Kidney glomerular epithelial cell (primary cell): ENCODE data around the gene SP140L.
"Not testable (repeated sequence)": the region's sequence is repeated elsewhere in the genome, so short reads cannot be mapped to it uniquely, and the experiment has no call there.

Experiments
- DNase-seq: peaks from one replicate; lab custom pipeline; 2025; lab: John Stamatoyannopoulos, UW

Gene SP140L

DNA sequence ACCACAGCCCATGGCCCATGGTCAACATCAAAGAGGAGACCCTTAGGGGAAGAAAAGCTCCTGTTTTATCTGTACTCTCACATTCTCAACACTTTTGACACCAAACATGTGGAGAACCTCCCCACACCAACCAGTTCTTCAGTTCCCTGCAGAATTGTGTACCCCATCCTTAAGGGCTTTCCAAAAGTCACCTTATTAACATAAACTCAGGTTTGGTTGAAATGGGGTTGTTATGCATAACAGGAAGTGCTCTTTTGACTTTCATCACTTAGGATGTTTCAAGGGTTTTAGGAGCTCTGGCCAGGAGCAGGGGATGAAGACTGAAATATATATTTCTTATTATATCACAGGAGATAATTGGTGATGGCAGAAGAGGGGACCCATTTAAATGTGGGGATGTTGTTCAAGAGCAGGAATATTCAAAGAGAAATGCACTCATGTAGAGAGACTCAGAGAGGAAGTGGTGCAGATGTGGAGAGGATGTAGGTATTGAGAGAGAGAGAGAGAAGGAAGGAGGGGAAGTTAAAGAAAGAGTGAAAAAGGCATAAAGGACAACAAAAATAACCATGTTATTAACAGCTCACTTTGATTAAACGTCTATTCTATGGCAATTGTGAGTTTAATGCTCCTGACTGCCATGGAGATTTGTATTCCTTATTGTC lies 35.2 kb downstream of the SP140L start:
- DNase-seq: no peak

DNA sequence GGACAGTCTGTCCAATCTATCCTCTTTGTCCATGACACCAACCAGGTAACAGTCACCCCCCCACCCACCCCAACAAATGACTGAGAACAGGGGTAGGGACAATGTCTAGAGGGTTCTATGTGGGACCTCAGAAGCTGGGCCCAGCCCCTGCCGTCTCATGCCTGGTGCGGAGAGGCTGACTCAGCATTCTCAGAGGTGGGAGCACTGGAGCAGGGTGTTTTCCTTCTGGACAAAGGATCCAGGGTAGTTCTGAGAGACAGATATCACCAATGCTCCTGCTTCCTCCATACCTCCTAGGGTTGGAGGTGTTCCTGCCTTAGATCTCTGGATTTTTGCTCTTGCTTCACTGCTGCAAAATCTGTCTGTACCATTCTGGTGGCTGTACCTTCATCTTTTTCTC lies 55.1 kb downstream of the SP140L start:
- DNase-seq: no peak

DNA sequence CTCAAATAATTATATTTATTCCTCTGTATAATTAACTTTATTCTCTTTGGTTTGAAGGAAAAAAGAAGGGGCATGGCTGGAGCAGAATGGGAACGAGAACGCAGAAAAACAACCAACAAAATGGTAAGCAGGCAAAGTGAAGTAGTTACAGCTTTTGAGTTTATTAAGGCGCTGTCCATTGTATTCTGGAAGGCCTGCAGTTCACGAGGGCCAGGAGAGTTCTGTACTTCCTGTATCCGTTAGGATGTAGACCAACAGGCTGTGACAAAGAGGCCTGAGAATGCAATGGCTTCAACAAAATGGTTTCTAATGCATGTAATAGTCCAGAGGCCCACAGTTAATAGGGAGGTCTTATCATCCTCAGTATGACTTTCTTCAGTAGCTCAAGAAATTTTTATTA lies 56.5 kb downstream of the SP140L start:
- DNase-seq: no peak

DNA sequence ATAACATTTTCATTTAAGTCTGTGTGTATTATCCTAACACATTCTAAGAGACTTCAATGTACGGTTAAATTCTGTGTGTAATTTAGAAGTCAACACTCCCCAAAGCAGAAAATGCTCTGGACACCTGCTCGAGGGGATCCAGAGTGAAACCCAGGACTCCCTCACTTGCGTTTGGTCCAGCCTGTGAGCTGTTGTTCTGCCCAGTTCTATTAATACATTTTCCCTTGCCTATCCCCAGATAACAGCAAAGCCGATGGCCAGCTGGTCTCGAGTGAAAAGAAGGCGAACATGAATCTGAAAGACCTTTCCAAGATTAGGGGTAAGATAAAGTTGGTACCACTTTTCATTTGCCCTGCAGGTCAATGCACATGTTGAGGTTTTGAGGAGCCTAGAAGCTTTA lies 58.0 kb downstream of the SP140L start:
- DNase-seq: no peak

DNA sequence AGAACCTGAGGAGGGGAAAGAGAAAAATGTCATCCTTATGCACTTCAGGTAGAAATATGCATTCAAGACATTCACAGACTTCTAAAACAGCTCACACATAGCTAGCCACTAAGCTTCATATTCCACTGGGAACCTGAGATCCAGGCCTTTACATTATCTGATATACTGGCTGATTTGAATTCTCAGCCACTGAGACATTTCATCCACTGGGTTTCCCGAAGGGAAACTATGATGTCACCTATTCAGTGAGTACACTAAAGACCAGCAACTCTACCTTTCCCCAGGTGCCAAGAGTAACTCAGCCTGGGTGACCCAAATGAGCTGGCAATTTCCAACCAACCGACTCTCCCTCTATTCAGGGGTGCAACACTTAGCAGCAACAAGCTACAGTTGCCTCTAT lies 67.3 kb downstream of the SP140L start:
- no peak for DNase-seq

DNA sequence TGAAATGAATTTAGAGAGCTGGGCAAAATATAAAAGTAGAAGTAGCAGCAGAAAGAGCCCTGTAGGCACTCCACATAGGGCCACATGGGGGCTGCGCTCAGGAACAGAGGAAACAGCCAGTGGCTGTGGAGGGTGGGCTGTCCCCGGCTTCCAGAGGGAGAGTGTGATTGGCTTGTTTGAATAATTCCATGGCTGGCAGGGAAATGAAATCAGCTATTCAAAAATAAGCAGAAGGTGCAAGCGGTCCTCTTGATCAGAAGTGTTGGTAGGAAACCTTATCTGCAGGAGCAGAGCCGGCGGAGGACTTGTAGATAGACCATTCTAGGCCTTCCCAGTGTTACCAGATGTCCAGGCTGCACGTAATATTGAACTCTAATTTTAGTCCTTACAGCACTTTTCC lies 71.7 kb downstream of the SP140L start:
- DNase-seq: not testable (repeated sequence)

DNA sequence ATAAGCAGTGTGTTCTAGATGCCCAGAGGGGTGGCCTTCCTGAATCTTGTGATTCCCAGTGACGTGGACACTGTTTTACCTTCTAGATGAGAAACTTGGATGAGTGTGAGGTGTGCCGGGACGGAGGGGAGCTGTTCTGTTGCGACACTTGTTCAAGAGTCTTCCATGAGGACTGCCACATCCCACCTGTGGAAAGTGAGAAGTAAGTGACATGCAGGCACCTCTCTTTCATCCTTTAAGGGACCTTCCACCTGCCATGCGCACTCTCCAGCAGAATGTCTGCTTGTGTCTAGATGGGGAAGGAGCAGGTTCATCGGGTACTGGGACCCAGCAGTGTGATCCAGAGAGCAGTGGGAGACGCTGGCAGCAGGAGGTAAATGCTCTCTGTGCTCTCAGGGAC lies 73.0 kb downstream of the SP140L start:
- DNase-seq: no peak

DNA sequence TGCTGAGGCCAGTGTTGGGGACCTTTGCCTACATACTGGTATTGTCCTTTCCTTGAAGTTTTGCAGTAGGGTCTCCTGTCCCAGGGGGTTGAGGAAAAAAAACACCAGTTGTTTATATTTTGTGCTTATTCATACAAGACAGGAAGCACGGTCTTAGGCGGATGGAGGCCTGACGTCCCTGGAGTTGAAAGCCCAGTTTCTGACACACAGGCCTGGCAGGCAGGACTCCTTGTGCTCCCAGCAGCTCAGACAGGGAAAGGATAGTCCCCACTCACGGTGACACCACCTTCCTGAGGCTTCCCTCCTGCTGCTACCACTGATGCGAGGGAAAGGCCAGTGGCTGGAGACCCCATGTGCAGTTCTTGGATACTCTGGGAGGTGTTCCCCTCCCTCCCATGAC lies 73.5 kb downstream of the SP140L start:
- no peak for DNase-seq

DNA sequence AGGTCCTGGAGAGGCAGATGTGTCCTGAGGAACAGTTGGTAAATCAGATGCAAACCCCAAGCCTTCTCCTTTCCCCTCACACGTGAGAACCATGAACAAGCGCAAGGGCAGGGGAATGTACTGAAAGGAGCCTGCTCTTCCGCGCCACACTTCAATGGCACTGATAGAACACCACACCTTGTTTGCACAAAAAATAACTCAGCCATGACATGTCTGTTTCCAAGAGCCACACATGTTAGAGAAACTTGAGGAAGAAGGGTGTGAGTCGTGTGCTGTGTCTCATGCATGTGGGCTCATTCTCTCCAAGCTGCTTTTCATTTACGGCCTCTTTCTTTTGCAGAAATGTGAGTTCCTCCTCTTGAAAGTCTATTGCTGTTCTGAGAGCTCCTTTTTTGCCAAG lies 74.0 kb downstream of the SP140L start:
- not testable (repeated sequence) for DNase-seq

DNA sequence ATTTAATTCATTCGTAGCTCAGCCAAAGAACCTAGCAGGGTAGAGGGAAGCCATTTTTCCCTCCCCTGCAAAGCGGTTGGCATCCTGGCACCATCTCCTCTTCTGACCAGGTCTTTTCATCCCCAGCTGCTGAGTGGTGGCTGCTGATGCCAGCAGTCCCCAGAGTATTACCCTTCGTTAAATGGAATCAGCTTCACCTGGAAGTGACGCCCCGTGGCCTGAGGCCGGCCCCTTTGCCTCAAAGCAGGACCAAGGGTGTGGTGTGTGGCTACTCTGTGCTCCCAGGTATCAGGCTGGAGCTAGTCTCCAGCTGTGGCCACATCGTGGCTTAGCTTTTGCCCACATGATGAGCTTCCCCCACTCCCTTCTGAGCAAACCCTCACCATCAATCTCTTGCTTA lies 76.8 kb downstream of the SP140L start:
- no peak for DNase-seq

DNA sequence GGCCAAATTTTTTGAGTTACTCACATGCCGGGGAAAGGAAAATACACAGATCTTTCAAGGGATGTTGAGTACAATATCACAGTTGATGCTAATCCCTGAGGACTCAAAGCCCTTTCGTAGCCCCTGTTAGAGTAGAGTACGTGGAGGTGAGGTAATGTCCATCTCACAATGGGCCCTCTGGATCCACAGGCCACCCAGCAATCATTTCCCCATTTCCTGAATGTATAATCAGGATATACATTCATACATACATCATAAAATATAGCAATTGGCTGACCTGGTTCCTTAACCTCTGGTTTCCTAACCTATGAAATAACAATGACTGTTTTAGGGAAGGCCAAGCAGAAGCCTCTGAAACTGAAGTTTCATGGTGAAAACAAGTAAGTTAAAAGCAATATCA lies 78.8 kb downstream of the SP140L start:
- no peak for DNase-seq

DNA sequence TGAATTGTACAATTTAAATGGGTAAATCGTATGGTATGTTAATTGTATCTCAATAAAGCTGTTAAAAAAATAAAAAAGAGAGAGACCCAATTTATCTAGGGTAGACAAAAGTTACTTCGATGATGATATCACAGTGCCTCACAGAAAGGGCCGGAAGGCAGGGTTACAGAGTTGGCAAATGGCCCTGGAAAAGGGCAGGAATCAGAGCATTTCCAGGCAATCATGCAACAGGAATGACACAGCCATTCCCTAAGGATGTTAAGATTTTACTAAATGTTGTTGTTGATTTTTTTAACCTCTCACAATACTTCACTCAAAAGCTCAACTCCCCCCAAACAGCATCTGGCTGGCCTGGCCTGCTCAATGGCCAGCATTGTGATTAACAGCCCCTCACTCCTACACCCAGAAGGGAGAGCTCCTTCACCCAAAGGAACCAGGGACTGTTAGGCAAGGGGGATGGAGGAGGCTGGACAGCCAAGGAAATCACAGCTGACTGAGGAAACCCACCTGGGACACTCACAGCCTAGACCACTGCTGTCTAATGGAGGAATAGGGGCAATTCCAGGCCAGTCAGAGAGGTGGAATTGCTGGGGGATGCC lies 81.3 kb downstream of the SP140L start:
- DNase-seq: no peak

DNA sequence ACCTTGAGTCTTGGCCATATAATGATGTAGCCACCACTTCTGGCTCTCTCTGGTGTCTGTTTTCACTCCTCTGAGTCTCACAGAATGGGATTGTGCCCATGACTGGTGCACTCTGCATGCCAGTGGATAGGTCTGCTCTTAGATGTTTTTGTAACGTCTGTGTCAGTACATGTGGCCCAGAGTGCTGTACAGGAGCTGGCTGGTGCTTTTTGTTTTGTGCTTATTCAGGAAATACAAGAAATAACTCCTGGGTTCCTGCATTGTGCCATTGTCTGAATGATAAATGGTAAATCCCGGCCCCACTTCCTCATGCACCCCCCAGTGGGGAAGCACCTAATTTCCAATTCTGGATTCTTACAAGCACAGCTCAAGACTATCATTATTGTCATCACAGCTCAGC lies 82.3 kb downstream of the SP140L start:
- not testable (repeated sequence) for DNase-seq

DNA sequence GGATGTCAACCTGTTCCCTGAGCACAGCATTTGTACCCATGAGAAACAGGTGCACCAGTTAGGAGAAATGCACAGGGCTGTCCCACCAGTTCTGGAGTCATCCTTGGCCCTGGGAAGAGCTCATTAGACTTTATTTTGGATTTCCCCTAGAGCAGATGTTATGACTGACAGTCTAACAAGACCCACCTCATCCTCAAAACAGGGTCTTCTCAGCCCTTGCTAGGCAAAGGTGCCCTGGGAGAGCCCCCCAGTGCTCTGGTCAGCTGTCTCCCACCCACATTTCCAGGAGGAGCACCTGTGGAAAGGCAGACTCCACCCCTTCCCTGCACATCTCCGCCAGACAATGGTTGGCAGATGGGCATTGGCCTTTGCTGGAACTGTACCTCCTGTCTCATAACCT lies 83.3 kb downstream of the SP140L start:
- no peak for DNase-seq

DNA sequence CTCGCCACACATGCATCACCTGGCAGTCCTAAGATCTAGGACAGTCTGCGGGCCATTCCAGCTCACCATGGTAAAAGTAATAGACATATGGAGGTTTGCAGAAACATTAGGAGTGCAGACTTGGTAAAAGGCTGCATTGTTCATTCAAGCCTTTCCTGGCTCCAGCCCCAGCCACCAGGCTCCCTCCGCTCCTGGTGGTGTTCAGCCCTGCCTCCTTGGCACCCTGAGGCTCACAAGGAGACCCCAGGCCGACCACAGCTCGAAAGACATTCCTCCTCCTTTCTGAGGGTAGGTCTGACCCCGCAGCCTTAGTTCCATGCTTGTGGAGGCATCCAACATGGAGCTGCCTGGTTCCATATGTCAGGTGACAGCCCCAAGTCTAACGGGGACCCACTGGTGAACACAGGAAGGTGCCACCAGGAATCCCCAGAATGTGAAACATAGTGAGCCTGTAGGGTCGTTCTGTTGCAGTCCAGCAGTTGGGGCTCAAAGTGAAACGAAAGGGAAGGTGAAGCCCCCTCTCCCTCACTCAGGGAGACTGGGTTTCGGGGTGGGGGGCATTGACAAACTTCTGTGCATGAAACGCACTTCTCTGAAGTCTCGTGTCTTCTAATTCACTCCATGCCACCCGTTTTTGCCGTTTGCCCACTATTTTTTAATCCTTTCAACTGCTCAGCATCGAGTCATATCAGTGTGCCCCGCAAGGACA lies 84.0 kb downstream of the SP140L start:
- no peak for DNase-seq

DNA sequence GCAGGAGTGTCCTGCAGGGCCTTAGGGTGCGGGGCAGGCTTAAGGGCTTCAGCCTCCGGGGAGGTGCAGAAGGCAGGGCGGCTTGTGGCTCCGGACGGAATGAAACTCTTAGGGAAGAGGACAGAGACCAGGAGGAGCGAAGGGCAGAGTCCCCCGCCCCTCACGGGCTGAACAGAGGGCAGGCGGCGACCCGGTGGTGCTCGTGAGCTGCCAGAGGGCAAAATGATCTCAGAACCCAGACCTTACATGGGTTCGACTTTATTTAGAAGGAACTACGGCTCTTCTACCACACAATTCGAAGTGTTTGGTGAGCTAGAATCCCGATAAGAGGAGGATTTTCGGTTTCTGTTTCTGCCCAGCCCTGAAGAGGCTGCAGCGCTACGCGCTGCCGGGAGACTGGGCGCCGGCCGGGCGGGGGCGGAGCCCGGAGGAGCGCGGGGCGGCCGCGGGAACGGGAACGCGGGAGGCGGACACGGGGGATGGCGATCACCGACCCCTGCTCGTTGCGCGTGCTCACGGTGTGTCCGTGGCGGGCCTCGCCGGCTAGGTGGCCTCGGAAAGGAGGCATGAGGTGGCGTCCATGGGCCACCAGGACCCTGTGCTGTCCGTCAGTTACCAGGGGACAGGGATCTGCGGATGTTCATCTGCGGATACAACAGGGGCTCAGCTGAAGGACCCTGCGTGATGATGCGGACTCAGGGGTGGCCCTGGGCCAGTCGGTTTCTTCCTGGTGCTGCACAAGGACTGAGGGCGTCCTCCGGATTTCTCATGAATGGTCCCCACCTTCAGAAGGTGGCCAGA lies 84.8 kb downstream of the SP140L start:
- peak; percentile 45 for DNase-seq

DNA sequence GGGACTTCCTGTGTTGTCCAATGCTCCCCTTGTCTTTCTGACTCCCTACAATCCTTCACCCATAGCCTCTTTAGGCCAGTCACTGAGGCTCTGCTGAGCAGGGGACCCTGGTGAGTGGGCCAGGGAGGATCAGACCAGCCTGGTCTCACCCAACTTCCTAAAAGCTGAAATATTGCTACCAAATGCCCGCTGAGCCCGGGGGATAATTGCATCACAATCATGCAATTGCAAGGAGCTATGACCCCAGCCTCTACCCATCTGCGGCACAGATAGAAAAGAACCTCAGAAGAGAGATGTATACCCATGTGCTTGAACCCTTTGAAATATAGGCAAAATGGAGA lies 85.3 kb downstream of the SP140L start:
- no peak for DNase-seq

DNA sequence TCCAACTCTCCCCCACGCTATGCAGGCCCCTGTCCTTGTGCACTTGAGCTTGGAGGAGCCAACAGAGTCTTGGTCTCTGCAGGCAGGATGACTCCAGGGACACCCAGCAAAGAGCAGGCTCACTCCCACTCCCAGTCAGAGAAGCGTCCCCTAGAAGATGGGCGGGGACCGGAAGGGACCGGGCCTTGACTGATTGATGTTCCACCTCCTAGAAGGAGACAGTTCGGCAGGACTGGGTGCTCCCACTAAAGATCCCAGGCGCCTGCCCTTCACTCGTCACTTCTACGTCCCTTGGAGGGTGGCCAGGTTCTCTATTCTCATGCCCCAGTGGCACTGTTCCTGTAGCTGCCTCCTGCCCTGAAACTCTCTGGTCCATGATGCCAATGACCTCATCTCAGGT lies 85.9 kb downstream of the SP140L start:
- no peak for DNase-seq

DNA sequence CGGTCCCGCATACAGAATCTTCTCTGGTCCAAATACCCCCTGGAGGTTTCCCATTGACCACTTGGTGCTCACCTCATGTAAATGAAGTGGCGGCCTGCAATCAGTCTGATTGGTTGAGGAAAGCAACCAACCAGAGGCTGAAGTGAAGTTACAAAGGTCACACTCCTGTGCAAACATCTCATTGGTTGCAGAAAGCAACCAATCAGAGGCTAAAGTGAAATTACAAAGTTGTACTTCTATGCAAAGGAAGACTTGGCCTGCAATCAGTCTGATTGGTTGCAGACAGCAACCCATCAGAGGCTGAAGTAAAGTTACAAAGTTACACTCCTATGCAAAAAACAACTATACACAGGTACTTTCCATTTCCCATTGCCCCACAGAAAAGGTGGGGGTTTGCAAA lies 86.5 kb downstream of the SP140L start:
- DNase-seq: no peak

DNA sequence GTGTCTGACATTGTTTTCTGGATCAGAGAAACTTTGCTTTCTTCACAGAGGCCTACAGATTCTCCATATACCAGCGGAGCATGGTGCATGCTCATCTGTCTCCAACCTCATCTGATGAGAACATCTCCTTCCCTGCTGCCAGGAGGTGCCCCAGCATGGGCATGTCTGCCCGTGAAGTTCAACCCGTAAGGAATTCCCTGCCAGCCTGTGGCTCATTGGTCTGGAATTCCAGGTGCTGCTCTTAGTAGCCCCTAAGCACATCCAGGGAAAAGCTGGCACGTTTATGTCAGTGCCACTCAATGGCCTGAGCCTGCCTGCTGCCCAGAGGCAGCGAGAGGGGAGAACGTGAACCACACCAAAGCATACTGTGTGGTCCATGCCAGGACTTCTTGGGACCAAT lies 87.3 kb downstream of the SP140L start:
- DNase-seq: no peak

DNA sequence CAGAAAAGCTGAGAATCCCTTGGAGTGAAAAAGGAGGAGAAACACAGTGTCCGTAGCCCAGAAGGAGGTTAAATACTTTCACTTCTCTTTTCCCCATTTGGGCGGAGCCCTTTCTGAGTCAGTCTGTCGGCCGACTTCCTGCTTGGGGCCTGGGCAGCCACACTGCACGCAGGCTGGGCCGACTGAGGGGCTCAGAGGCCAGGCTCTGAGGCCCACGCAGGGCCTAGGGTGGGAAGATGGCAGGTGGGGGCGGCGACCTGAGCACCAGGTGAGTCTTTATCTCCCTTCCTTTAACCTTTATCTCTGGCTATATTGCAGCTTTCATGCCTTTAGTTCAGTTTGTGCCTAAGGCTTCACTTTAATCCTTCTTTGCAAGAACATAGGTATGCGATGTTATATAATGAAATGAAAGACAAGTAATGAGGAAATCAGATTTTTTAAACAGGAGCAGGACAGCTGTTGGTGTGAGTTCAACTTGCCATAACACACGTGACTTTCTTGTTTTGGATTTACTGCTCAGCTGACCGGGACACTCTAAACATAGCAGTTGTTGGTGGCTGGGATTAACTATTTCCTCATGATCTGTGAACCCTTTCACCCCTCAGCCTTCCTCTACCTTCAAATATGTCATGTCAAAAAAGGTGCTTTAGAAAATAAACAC lies 89.2 kb downstream of the SP140L start, which contains the start of gene SP100:
TSS of gene SP100 (plus strand) at position 141 of the 661 bp plus-strand sequence. CDS start at position 237, 96 bp downstream.
- DNase-seq: peak; percentile 74

DNA sequence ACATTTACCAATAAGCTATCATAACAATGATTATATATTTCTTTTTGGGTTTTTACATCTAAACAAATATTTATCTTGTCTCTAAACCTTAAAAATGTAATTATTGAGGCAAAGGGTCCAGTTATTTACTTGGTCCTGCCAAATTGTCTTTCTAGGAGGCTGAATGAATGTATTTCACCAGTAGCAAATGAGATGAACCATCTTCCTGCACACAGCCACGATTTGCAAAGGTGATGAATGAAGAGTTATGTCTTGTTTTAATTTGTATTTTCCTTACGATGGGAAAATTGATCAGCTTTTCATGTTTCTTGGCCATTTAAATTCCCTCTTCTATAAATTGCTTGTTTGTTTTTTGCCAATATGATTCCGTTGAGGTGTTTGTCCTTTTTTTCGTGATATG lies 90.4 kb downstream of the SP140L start:
- DNase-seq: no peak
